ENCODE results near the gene NXN.

GRCh38 chr17:1002412-1002753, 22.8 kb upstream of the NXN start:
- TF ChIP-seq POLR2A (IDR thresholded peaks at IDR 0.05) (no peak), POLR2AphosphoS5 (IDR thresholded peaks at IDR 0.05) (peak in 1 of 2 donors; percentile 24), CTCF (IDR thresholded peaks at IDR 0.05) (no peak)

Data from upper lobe of left lung (tissue), 4 donors.